ENCODE measurements around the gene HECTD4. TPM values are rescaled to one million over a fixed set of nuclear protein-coding genes. Genes with fewer than 3 reads are reported as not detected.

The HECTD4 gene
- total and polyA plus RNA-seq, 9 of the 15 experiments (the other 6 are each of a cell fraction or from before 2014, with no cell fraction given), result 3.5 to 33.3 (median 13.5) TPM

DNA sequence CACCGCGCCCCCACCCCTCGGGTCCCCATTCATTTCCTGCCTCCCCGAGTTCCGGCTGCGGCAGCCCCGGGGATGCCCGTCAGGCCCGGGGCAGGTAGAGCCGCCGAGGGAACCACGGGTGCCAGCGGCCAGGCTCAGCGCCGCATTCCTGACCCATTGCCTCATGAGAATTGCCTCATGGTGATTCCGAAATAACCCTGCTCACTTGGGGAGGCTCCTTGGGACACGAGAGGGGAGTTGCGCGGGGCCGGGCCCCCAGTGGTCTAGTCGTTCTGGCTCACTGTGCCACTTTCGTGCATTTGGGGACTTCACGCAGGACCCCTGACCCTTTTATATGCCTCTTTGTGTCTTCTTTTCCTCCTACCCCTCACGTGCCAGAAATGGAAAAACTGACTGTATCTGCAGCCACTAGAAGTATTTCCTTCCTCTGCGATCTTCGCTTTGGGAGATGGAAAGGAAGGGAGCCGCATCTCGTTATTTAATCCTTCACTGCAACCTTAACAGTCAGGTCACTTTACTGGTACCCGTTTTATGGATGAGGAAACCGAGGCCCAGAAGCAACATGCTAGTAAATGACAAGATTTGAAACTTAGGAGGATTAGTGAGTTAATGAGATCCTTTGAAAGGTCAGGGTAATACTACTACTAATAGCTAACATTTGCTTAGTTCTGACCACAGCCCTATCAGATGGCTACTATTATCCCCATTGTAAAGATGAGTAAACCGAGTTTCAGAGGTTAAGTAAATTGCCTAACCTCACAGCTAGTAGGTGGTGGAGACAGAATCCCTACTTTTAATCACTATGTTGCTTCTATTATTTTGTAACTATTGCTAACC is 37.3 kb upstream of the HECTD4 start (continued):
- TF ChIP-seq CEBPG (CRISPR knock-in tag; IDR thresholded peaks at IDR 0.05), result peak; percentile 80
- TF ChIP-seq CEBPG (tag; conservative IDR thresholded peaks at IDR 0.05 in 1 of 2, IDR thresholded peaks at IDR 0.05 in 1 of 2), result peak; percentile 84 to 87
- TF ChIP-seq SMARCC2 (IDR thresholded peaks at IDR 0.05; ENCODE audit: low read depth), result 0 out of 2 replicates have a peak, but pooled peaks have one; percentile 33
- TF ChIP-seq ATF7 (IDR thresholded peaks at IDR 0.05), result peak; percentile 79
- TF ChIP-seq ELF2 (CRISPR knock-in tag; IDR thresholded peaks at IDR 0.05), result no peak
- TF ChIP-seq CEBPB (tag; IDR thresholded peaks at IDR 0.05), result peak; percentile 88
- TF ChIP-seq, protein P1, sequence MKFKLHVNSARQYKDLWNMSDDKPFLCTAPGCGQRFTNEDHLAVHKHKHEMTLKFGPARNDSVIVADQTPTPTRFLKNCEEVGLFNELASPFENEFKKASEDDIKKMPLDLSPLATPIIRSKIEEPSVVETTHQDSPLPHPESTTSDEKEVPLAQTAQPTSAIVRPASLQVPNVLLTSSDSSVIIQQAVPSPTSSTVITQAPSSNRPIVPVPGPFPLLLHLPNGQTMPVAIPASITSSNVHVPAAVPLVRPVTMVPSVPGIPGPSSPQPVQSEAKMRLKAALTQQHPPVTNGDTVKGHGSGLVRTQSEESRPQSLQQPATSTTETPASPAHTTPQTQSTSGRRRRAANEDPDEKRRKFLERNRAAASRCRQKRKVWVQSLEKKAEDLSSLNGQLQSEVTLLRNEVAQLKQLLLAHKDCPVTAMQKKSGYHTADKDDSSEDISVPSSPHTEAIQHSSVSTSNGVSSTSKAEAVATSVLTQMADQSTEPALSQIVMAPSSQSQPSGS (CRISPR knock-in tag; IDR thresholded peaks at IDR 0.05), result peak; percentile 46; the same call in 1 of the 2 replicates
- peak; percentile 33 for TF ChIP-seq TBP (optimal IDR thresholded peaks at IDR 0.05; ENCODE audit: low read depth, low read length)
- TF ChIP-seq ZNF764 (CRISPR knock-in tag; IDR thresholded peaks at IDR 0.05; ENCODE audit: low read depth), result peak; percentile 34; the same call in 1 of the 2 replicates
- TF ChIP-seq FOSL1 (tag; conservative IDR thresholded peaks at IDR 0.05), result peak; percentile 55; the same call in 1 of the 2 replicates
- TF ChIP-seq KDM1A (IDR thresholded peaks at IDR 0.05), result peak; percentile 89 to 90
- TF ChIP-seq ESRRA (IDR thresholded peaks at IDR 0.05; ENCODE audit: borderline replicate concordance, low read depth), result peak; percentile 84
- TF ChIP-seq RBM25 (IDR thresholded peaks at IDR 0.05; ENCODE audit: low read depth, low read length, severe bottlenecking), result peak; percentile 99
- TF ChIP-seq SAFB (IDR thresholded peaks at IDR 0.05; ENCODE audit: borderline replicate concordance, low read depth, low read length), result no peak
- peak; percentile 31; the same call in 1 of the 2 replicates for TF ChIP-seq FOXM1 (IDR thresholded peaks at IDR 0.05; ENCODE audit: low read depth)
- TF ChIP-seq FOXM1 (CRISPR knock-in tag; IDR thresholded peaks at IDR 0.05; ENCODE audit: low read depth), result no peak
- TF ChIP-seq, protein P2, sequence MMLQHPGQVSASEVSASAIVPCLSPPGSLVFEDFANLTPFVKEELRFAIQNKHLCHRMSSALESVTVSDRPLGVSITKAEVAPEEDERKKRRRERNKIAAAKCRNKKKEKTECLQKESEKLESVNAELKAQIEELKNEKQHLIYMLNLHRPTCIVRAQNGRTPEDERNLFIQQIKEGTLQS (IDR thresholded peaks at IDR 0.05), result peak; percentile 88
- TF ChIP-seq, protein P2 (CRISPR knock-in tag; conservative IDR thresholded peaks at IDR 0.05), result no peak
- TF ChIP-seq, protein P3, sequence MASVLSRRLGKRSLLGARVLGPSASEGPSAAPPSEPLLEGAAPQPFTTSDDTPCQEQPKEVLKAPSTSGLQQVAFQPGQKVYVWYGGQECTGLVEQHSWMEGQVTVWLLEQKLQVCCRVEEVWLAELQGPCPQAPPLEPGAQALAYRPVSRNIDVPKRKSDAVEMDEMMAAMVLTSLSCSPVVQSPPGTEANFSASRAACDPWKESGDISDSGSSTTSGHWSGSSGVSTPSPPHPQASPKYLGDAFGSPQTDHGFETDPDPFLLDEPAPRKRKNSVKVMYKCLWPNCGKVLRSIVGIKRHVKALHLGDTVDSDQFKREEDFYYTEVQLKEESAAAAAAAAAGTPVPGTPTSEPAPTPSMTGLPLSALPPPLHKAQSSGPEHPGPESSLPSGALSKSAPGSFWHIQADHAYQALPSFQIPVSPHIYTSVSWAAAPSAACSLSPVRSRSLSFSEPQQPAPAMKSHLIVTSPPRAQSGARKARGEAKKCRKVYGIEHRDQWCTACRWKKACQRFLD (CRISPR knock-in tag; IDR thresholded peaks at IDR 0.05), result 0 out of 2 replicates have a peak, but pooled peaks have one; percentile 5
- no peak for TF ChIP-seq ZNF707 (CRISPR knock-in tag; conservative IDR thresholded peaks at IDR 0.05)
- TF ChIP-seq, protein P4, sequence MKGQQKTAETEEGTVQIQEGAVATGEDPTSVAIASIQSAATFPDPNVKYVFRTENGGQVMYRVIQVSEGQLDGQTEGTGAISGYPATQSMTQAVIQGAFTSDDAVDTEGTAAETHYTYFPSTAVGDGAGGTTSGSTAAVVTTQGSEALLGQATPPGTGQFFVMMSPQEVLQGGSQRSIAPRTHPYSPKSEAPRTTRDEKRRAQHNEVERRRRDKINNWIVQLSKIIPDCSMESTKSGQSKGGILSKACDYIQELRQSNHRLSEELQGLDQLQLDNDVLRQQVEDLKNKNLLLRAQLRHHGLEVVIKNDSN (CRISPR knock-in tag; IDR thresholded peaks at IDR 0.05), result peak; percentile 69
- TF ChIP-seq ZNF408 (CRISPR knock-in tag; IDR thresholded peaks at IDR 0.05; ENCODE audit: low read depth), result no peak
- no peak for TF ChIP-seq HSF4 (CRISPR knock-in tag; IDR thresholded peaks at IDR 0.05; ENCODE audit: borderline replicate concordance)
- peak; percentile 91 for TF ChIP-seq SMARCA5 (IDR thresholded peaks at IDR 0.05)
- TF ChIP-seq TEAD1 (CRISPR knock-in tag; IDR thresholded peaks at IDR 0.05), result peak; percentile 45 to 97; a peak in 3 of 4 replicates

Measured in K562 (cell line).